HepG2 (cell line): ENCODE data around the gene NCOA7. TPM values are rescaled to one million over a fixed set of nuclear protein-coding genes. Genes with fewer than 3 reads are reported as not detected.

Experiments
- ARNT ChIP-seq: fragments of 450-650 bp; IDR thresholded peaks from 2 replicates; pipeline ENCODE4 v1.6.1; 2017
- MAFG ChIP-seq: sonication (generic); formaldehyde crosslinking; IDR thresholded peaks from 2 replicates; pipeline ENCODE4 v1.5.1; 2020; ENCODE audit warnings: mild to moderate bottlenecking, missing genetic modification reagents
- NCOA5 ChIP-seq: sonication (generic); formaldehyde crosslinking; IDR thresholded peaks from 2 replicates; pipeline ENCODE4 v1.4.0; 2020; ENCODE audit warnings: missing genetic modification reagents
- PAWR ChIP-seq: sonication (generic); formaldehyde crosslinking; IDR thresholded peaks from 2 replicates; pipeline ENCODE4 v1.4.0; 2020; ENCODE audit warnings: missing genetic modification reagents, mild to moderate bottlenecking, borderline replicate concordance
- RARA ChIP-seq: IDR thresholded peaks from 2 replicates; pipeline ENCODE4 v1.6.1; 2016; ENCODE audit warnings: missing genetic modification reagents, missing compliant biosample characterization
- TCF7 ChIP-seq: sonication (generic); IDR thresholded peaks from 2 replicates; pipeline ENCODE4 v1.6.1; 2016; ENCODE audit warnings: antibody characterized with exemption, low read depth
- THAP8 ChIP-seq: sonication (generic); formaldehyde crosslinking; IDR thresholded peaks from 2 replicates; pipeline ENCODE4 v1.5.1; 2020; ENCODE audit warnings: missing genetic modification reagents, mild to moderate bottlenecking, borderline replicate concordance
- TOE1 ChIP-seq: sonication (generic); formaldehyde crosslinking; IDR thresholded peaks from 2 replicates; pipeline ENCODE4 v1.4.0; 2020; ENCODE audit warnings: mild to moderate bottlenecking, missing genetic modification reagents
- TRAFD1 ChIP-seq: sonication (generic); formaldehyde crosslinking; IDR thresholded peaks from 2 replicates; pipeline ENCODE4 v1.5.1; 2020; ENCODE audit warnings: missing genetic modification reagents, mild to moderate bottlenecking, borderline replicate concordance
- ZMYM3 ChIP-seq: sonication (generic); formaldehyde crosslinking; IDR thresholded peaks from 2 replicates; pipeline ENCODE4 v1.5.1; 2020; ENCODE audit warnings: mild to moderate bottlenecking, missing genetic modification reagents
- ZSCAN25 ChIP-seq: sonication (generic); formaldehyde crosslinking; IDR thresholded peaks from 2 replicates; pipeline ENCODE4 v1.8.0; 2022; ENCODE audit warnings: mild to moderate bottlenecking, missing genetic modification reagents
- polyA plus RNA-seq, 8 experiments: library from polyadenylated mRNA; depleted of rRNA in 3 of 8; stranded (reverse) in 7 of 8; unstranded in 1 of 8; fragments of >200 nt; fragmentation: Illumina TruSeq in 4 of 8; extraction: Trizol in 4 of 8; gene quantifications; 2 replicates each; pipeline versions ENCODE4 v1.2.1 to v1.2.3, GENCODE V29; 2011 to 2016; ENCODE audit warnings: low read depth in 4 of 8, missing spikeins in 1 of 8, mixed read lengths in 1 of 8; ENCODE audit not compliant: insufficient read depth in 1 of 8
- total RNA-seq, 5 experiments: library from RNA; depleted of rRNA; stranded (reverse); fragments of >200 nt; fragmentation: Illumina TruSeq; extraction: Trizol; gene quantifications; 2 replicates each; pipeline ENCODE4 v1.2.3, GENCODE V29; 2016; ENCODE audit warnings: low read depth in 1 of 5
- TF ChIP-seq, protein P1 (sequence below): sonication (generic); formaldehyde crosslinking; IDR thresholded peaks from 2 replicates; pipeline ENCODE4 v1.4.0; 2020; ENCODE audit warnings: missing genetic modification reagents
- TF ChIP-seq, protein P2 (sequence below): sonication (generic); formaldehyde crosslinking; IDR thresholded peaks from 2 replicates; pipeline ENCODE4 v1.4.0; 2020; ENCODE audit warnings: mild to moderate bottlenecking, missing genetic modification reagents
- TF ChIP-seq, protein P3 (sequence below): IDR thresholded peaks from 2 replicates; pipeline ENCODE4 v1.6.1; 2016; ENCODE audit warnings: control low read depth
- TF ChIP-seq, protein P4 (sequence below): sonication (generic); formaldehyde crosslinking; IDR thresholded peaks from 2 replicates; pipeline ENCODE4 v1.9.0; 2021; ENCODE audit warnings: missing genetic modification reagents, mild to moderate bottlenecking, borderline replicate concordance

Gene NCOA7
- total and polyA plus RNA-seq, 2 of the 13 experiments (the other 11 are each of a cell fraction or from before 2014, with no cell fraction given) = 13.6 to 20.8 TPM

- TF ChIP-seq RARA = no peak
- 0 out of 2 replicates have a peak, but pooled peaks have one; percentile 39 for TF ChIP-seq TRAFD1 (CRISPR knock-in tag)
- no peak for TF ChIP-seq PAWR (CRISPR knock-in tag)
- TF ChIP-seq MAFG (CRISPR knock-in tag) = no peak
- peak; percentile 48; the same call in 1 of the 2 replicates for TF ChIP-seq ZMYM3
- TF ChIP-seq THAP8 (CRISPR knock-in tag) = no peak
- TF ChIP-seq TOE1 = no peak
- TF ChIP-seq, protein P1, sequence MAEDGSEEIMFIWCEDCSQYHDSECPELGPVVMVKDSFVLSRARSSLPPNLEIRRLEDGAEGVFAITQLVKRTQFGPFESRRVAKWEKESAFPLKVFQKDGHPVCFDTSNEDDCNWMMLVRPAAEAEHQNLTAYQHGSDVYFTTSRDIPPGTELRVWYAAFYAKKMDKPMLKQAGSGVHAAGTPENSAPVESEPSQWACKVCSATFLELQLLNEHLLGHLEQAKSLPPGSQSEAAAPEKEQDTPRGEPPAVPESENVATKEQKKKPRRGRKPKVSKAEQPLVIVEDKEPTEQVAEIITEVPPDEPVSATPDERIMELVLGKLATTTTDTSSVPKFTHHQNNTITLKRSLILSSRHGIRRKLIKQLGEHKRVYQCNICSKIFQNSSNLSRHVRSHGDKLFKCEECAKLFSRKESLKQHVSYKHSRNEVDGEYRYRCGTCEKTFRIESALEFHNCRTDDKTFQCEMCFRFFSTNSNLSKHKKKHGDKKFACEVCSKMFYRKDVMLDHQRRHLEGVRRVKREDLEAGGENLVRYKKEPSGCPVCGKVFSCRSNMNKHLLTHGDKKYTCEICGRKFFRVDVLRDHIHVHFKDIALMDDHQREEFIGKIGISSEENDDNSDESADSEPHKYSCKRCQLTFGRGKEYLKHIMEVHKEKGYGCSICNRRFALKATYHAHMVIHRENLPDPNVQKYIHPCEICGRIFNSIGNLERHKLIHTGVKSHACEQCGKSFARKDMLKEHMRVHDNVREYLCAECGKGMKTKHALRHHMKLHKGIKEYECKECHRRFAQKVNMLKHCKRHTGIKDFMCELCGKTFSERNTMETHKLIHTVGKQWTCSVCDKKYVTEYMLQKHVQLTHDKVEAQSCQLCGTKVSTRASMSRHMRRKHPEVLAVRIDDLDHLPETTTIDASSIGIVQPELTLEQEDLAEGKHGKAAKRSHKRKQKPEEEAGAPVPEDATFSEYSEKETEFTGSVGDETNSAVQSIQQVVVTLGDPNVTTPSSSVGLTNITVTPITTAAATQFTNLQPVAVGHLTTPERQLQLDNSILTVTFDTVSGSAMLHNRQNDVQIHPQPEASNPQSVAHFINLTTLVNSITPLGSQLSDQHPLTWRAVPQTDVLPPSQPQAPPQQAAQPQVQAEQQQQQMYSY = no peak
- TF ChIP-seq ZSCAN25 (CRISPR knock-in tag) = 0 out of 2 replicates have a peak, but pooled peaks have one; percentile 36
- TF ChIP-seq, protein P2, sequence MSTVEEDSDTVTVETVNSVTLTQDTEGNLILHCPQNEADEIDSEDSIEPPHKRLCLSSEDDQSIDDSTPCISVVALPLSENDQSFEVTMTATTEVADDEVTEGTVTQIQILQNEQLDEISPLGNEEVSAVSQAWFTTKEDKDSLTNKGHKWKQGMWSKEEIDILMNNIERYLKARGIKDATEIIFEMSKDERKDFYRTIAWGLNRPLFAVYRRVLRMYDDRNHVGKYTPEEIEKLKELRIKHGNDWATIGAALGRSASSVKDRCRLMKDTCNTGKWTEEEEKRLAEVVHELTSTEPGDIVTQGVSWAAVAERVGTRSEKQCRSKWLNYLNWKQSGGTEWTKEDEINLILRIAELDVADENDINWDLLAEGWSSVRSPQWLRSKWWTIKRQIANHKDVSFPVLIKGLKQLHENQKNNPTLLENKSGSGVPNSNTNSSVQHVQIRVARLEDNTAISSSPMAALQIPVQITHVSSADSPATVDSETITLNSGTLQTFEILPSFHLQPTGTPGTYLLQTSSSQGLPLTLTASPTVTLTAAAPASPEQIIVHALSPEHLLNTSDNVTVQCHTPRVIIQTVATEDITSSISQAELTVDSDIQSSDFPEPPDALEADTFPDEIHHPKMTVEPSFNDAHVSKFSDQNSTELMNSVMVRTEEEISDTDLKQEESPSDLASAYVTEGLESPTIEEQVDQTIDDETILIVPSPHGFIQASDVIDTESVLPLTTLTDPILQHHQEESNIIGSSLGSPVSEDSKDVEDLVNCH = no peak
- TF ChIP-seq NCOA5 (CRISPR knock-in tag) = no peak
- TF ChIP-seq, protein P3, sequence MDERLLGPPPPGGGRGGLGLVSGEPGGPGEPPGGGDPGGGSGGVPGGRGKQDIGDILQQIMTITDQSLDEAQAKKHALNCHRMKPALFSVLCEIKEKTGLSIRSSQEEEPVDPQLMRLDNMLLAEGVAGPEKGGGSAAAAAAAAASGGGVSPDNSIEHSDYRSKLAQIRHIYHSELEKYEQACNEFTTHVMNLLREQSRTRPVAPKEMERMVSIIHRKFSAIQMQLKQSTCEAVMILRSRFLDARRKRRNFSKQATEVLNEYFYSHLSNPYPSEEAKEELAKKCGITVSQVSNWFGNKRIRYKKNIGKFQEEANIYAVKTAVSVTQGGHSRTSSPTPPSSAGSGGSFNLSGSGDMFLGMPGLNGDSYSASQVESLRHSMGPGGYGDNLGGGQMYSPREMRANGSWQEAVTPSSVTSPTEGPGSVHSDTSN (CRISPR knock-in tag) = no peak
- TF ChIP-seq TCF7 = no peak
- TF ChIP-seq, protein P4, sequence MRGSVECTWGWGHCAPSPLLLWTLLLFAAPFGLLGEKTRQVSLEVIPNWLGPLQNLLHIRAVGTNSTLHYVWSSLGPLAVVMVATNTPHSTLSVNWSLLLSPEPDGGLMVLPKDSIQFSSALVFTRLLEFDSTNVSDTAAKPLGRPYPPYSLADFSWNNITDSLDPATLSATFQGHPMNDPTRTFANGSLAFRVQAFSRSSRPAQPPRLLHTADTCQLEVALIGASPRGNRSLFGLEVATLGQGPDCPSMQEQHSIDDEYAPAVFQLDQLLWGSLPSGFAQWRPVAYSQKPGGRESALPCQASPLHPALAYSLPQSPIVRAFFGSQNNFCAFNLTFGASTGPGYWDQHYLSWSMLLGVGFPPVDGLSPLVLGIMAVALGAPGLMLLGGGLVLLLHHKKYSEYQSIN (CRISPR knock-in tag) = no peak
- TF ChIP-seq ARNT = no peak
Measured at GRCh38 chr6:125899726-125900182, 109.0 kb downstream of the NCOA7 start (continued).
